HG03175 (cell line): ENCODE measurements around the gene SPEM2.
"Not testable (repeated sequence)": the region's sequence is repeated elsewhere in the genome, so short reads cannot be mapped to it uniquely, and the experiment has no call there.

ENCODE experiments used
- ATAC-seq: cut with Tn5 transposase; IDR thresholded peaks from one replicate; pipeline ENCODE4 v1.9.1; 2021; ENCODE audit warnings: mild to moderate bottlenecking, moderate library complexity; ENCODE audit not compliant: unreplicated experiment

SPEM2 gene

GRCh38 chr17:7468804-7469389 lies 43.5 kb downstream of the SPEM2 start:
- ATAC-seq: no peak

- ATAC-seq: not testable (repeated sequence)
These were observed 44.4 kb downstream of the SPEM2 start for GRCh38 chr17:7469843-7470242.

- not testable (repeated sequence) for ATAC-seq
These were observed 45.1 kb downstream of the SPEM2 start for GRCh38 chr17:7470457-7470973.

- no peak for ATAC-seq
These were observed 46.3 kb downstream of the SPEM2 start for GRCh38 chr17:7471729-7472128.

GRCh38 chr17:7474767-7475166 lies 49.4 kb downstream of the SPEM2 start:
- not testable (repeated sequence) for ATAC-seq

GRCh38 chr17:7475764-7476422 lies 50.5 kb downstream of the SPEM2 start:
- no peak for ATAC-seq

- ATAC-seq: no peak
These were observed 51.1 kb downstream of the SPEM2 start for GRCh38 chr17:7476494-7476893.

- no peak for ATAC-seq
These were observed 51.5 kb downstream of the SPEM2 start for GRCh38 chr17:7476951-7477350.
